ENCODE data around the gene RHO.

DNA sequence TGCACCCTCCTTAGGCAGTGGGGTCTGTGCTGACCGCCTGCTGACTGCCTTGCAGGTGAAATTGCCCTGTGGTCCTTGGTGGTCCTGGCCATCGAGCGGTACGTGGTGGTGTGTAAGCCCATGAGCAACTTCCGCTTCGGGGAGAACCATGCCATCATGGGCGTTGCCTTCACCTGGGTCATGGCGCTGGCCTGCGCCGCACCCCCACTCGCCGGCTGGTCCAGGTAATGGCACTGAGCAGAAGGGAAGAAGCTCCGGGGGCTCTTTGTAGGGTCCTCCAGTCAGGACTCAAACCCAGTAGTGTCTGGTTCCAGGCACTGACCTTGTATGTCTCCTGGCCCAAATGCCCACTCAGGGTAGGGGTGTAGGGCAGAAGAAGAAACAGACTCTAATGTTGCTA is 2.4 kb downstream of the RHO start:
- TF ChIP-seq PKNOX1 (IDR thresholded peaks at IDR 0.05) (no peak), TARDBP (IDR thresholded peaks at IDR 0.05) (no peak), NFRKB (IDR thresholded peaks at IDR 0.05) (no peak)
